Measurements from ENCODE around the gene ZFP36.

The ZFP36 gene

DNA sequence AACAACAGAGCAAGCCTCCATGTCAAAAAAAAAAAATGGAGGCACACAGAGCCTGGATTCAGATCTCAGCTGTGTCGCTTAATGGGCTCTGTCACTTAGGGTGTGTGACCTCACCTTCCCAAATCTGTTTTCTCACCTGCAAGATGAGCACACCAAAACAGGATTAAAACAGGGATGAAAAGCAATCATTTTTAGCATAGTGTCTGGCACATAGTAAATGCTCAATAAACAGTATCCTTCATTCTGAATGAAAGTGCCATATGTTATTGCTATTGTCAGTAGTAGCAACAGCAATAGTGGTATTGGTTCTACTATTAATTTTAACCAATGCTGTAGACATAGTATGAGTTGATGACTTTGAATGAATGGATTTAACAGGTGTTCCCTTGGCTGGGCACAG is 41.1 kb upstream of the ZFP36 start:
- H3K4me3 ChIP-seq (ENCODE audit: low read depth, low read length) = no peak overlapping the region
- no peak for DNase-seq
- no peak overlapping the region for H3K27ac ChIP-seq
- H3K27me3 ChIP-seq (replicated peaks) = no peaks in the 10 kb centered on the region
- H3K36me3 ChIP-seq (replicated peaks) = peaks cover 22% of the 10 kb centered on the region
- TF ChIP-seq, protein P1, sequence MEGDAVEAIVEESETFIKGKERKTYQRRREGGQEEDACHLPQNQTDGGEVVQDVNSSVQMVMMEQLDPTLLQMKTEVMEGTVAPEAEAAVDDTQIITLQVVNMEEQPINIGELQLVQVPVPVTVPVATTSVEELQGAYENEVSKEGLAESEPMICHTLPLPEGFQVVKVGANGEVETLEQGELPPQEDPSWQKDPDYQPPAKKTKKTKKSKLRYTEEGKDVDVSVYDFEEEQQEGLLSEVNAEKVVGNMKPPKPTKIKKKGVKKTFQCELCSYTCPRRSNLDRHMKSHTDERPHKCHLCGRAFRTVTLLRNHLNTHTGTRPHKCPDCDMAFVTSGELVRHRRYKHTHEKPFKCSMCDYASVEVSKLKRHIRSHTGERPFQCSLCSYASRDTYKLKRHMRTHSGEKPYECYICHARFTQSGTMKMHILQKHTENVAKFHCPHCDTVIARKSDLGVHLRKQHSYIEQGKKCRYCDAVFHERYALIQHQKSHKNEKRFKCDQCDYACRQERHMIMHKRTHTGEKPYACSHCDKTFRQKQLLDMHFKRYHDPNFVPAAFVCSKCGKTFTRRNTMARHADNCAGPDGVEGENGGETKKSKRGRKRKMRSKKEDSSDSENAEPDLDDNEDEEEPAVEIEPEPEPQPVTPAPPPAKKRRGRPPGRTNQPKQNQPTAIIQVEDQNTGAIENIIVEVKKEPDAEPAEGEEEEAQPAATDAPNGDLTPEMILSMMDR (IDR thresholded peaks at IDR 0.05; ENCODE audit: low read depth, low read length, missing control alignments) = no peak
- in situ Hi-C loops (cut with HindIII; ENCODE audit: low pct_ligation_motif_present, low sequenced_read_pairs) = no loop called here

DNA sequence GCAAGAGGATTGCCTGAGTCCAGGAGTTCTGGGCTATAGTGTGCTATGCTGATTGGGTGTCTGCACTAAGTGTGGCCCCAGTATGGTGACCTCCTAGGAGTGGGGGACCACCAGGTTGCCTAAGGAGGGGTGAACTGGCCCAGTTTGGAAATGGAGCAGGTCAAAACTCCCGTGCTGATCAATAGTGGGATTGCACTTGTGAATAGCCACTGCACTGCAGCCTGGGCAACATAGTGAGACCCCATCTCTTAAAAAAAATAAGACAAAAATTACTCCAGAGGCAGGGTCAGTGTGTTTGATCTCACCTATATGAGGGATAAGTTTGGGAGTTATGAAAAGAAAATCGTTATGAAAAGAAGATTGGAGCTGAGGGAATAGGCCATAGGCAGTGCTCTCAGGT is 37.4 kb upstream of the ZFP36 start:
- Histone ChIP-seq H3K27ac (no peak overlapping the region), H3K4me3 (ENCODE audit: low read depth, low read length) (no peak overlapping the region), H3K27me3 (replicated peaks) (no peaks in the 10 kb centered on the region), H3K36me3 (replicated peaks) (peaks cover 19% of the 10 kb centered on the region)
- TF ChIP-seq, protein P1 (IDR thresholded peaks at IDR 0.05; ENCODE audit: low read depth, low read length, missing control alignments) = no peak
- in situ Hi-C loops (cut with HindIII; ENCODE audit: low pct_ligation_motif_present, low sequenced_read_pairs) = no loop called here
- DNase-seq = no peak

DNA sequence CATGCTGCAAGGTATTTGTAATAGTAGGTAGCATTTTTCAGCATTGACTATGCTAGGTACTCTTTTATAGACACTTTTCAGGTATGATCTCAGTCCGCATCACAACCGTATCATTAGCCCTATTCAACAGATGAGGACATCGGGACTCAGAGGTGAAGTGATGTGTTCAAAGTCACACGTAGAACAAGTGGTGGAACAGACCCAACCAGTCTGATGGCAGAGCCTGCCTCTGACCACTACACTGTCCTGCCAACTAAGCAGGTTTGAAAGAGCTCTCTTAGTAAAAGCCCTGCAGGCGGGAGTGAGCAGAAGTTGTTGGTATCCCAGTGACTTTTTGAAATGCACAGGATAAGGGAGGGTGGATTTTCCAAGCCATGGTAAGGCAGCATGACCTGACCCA is 35.9 kb upstream of the ZFP36 start:
- H3K27ac ChIP-seq = no peak overlapping the region
- DNase-seq = no peak
- H3K36me3 ChIP-seq (replicated peaks) = peaks cover 24% of the 10 kb centered on the region
- TF ChIP-seq, protein P1 (IDR thresholded peaks at IDR 0.05; ENCODE audit: low read depth, low read length, missing control alignments) = no peak
- no peak overlapping the region for H3K4me3 ChIP-seq (ENCODE audit: low read depth, low read length)
- in situ Hi-C loops (cut with HindIII; ENCODE audit: low pct_ligation_motif_present, low sequenced_read_pairs) = no loop called here
- no peaks in the 10 kb centered on the region for H3K27me3 ChIP-seq (replicated peaks)

DNA sequence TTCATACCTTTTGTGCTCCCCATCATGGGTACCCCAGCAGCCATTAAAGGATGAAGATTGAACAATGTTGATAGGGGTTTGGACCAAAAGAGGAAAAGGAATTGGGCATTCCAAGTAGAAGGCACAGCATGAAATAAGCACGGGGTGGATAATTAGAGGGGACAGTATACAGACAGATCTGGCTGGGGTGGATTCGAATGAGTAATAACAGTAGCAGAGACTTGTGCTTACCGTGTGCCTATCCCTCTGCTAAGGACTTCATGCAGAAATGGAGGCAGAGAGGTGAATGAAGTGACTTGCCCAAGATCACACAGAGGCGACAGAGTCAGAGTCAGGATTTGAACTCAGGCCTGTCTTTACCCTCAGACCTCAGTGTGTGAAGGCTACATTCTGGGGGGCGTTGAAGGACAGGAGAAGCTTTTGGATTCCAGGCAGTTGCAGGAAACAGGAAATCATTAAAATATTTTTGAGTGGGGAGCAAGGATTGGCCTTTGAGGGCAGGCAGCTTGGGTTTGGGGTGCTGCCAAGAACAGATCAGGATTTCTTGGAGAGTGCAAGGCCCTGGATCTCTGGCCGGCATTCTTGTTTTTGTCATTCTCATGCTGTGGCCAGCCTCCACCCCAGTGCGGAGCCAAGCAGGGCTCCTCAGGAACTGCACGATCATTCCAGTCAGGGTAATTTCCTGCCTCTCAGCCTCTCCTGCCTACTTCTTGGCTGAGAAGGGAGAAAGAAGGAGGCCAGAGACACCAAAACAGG is 34.4 kb upstream of the ZFP36 start:
- peak; percentile 75 for DNase-seq
- in situ Hi-C loops (cut with HindIII; ENCODE audit: low pct_ligation_motif_present, low sequenced_read_pairs) = no loop called here
- no peaks in the 10 kb centered on the region for H3K27me3 ChIP-seq (replicated peaks)
- no peak overlapping the region for H3K4me3 ChIP-seq (ENCODE audit: low read depth, low read length)
- TF ChIP-seq, protein P1 (IDR thresholded peaks at IDR 0.05; ENCODE audit: low read depth, low read length, missing control alignments) = no peak
- H3K27ac ChIP-seq = peak overlapping the region; percentile 83
- peaks cover 38% of the 10 kb centered on the region for H3K36me3 ChIP-seq (replicated peaks)

DNA sequence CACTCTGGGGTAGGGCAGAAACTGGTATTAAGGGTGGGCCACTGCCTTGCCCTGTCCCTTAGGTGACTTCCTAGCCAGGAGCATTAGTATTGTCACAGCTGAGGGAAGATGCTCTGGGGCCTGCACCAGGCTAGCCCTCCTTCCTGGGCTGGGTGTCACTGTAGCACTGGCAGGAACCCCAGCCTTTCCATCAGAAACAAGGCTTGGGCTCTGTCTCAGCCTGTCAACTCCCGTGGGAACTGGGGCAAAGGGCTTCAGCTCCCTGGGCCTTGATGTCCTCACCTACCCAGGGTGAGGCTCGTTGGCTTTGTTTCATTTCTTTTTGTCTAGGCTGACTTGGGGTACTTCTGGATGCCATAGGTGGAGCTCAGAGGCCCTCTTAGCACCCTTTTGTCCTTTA is 33.7 kb upstream of the ZFP36 start:
- TF ChIP-seq, protein P1 (IDR thresholded peaks at IDR 0.05; ENCODE audit: low read depth, low read length, missing control alignments) = no peak
- in situ Hi-C loops (cut with HindIII; ENCODE audit: low pct_ligation_motif_present, low sequenced_read_pairs) = no loop called here
- no peak for DNase-seq
- Histone ChIP-seq H3K27me3 (replicated peaks) (no peaks in the 10 kb centered on the region), H3K27ac (peak overlapping the region; percentile 83), H3K4me3 (ENCODE audit: low read depth, low read length) (no peak overlapping the region), H3K36me3 (replicated peaks) (peaks cover 44% of the 10 kb centered on the region)

DNA sequence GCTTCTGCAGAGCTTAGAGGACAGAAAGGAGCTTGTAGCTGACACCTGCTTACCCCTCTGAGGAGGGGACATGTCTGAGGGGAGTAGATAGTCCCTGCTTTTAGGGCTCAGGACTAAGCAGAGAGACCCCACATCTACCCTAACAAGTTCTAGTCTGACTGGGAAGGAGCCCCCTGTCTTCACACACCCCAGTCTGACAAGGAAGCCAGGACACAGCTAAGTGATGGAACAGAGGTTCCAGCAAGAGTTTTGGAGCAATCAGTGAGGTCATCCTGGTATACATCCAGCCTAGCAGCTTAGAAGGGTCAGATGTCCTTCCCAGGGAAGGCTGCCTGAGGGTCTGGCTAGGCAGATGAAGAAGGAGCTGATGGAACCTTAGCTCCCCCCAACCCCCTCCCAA is 30.7 kb upstream of the ZFP36 start:
- no peak for DNase-seq
- Histone ChIP-seq H3K27ac (no peak overlapping the region), H3K4me3 (ENCODE audit: low read depth, low read length) (no peak overlapping the region), H3K36me3 (replicated peaks) (peaks cover 54% of the 10 kb centered on the region), H3K27me3 (replicated peaks) (no peaks in the 10 kb centered on the region)
- in situ Hi-C loops (cut with HindIII; ENCODE audit: low pct_ligation_motif_present, low sequenced_read_pairs) = no loop called here
- TF ChIP-seq, protein P1 (IDR thresholded peaks at IDR 0.05; ENCODE audit: low read depth, low read length, missing control alignments) = no peak

All from brain microvascular endothelial cell (primary cell).